GM19099 (cell line): ENCODE measurements around the gene PCDHGA9.

Experiments
- POLR2A ChIP-seq: IDR thresholded peaks from 3 replicates; pipeline ENCODE4 v1.6.1; 2011; ENCODE audit warnings: low read depth; ENCODE audit not compliant: insufficient read length; ENCODE audit errors: extremely low read depth

The PCDHGA9 gene

GRCh38 chr5:141430332-141431113 is 27.9 kb downstream of the PCDHGA9 start, which contains the start of gene PCDHGA12:
Gene PCDHGA12, plus strand, starts transcription at chr5:141430507. Its CDS starts 253 bp downstream, at chr5:141430760.
- TF ChIP-seq POLR2A: no peak

DNA sequence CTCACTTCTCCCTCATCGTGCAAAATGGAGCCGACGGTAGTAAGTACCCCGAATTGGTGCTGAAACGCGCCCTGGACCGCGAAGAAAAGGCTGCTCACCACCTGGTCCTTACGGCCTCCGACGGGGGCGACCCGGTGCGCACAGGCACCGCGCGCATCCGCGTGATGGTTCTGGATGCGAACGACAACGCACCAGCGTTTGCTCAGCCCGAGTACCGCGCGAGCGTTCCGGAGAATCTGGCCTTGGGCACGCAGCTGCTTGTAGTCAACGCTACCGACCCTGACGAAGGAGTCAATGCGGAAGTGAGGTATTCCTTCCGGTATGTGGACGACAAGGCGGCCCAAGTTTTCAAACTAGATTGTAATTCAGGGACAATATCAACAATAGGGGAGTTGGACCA is 28.7 kb downstream of the PCDHGA9 start:
- peak; percentile 53 for TF ChIP-seq POLR2A

DNA sequence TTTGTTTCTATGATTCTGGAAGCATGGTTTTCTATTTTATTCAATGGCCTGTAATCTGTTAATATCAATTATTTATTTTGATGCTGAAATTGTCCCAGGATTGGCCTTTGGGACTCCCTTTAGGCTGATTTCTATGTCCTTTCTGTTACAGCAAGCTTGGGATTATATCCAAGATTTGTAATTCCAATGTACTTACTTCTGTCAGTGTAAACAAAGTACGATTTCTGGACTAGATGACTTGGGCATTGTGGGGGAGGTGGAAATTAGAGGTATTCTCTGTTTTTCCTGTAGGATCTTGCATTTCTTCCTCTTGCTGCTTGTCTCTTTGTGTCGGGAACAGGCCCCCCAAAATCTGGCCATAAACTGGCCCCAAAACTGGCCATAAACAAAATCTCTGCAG is 31.4 kb downstream of the PCDHGA9 start:
- no peak for TF ChIP-seq POLR2A

DNA sequence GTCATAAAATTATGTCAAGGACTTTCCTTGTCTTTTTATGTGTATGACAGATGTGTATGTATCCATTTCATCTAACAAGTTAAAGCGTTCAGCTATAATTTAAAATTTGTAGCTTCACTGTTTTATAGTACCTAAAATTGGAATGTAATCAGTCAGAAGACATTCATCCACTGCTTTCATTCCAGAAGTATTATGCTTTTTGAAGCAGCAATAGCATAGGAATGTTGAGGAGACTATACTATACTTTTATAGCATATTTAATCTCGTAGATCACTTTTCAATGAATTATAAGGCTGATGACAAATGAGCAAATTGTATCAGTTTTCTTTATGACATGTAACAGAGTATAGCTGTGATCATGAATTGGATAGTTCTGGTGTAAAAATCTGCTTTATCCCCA is 34.6 kb downstream of the PCDHGA9 start:
- TF ChIP-seq POLR2A: no peak

DNA sequence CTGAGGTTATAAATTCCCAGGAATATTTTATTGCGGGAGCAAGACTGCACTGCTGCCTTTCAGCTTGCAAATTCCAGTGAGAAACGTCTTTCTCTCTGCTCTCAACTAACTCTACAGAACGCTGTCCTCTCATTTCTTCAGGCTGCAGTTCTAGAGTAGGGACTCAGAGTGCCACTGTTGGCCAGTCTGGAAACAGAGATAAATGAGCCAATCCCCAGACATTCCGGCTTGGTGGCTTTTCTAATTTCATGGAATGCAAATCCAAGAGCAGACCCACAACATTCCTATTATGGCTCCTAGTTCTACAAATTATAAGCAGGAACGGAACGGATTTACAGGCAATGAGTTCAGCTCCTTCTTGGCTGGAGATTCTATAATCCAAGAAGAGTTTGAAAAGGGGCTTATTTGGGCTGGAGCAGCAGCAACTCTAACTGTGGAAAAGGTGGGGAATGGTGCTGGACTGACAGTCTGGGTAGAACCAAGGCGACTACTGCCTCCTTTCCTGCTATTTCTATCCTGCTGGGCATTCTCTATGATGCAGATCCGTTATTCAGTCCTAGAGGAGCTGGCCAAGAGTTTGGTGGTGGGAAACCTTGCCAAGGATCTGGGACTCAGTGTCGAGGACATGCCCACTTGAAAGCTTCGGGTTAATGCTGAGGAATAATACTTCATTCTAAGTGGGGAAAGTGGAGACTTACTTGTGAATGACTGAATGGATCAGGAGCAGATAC is 37.0 kb downstream of the PCDHGA9 start:
- no peak for TF ChIP-seq POLR2A

- TF ChIP-seq POLR2A: no peak
Measured at GRCh38 chr5:141440341-141440740, 37.8 kb downstream of the PCDHGA9 start.

DNA sequence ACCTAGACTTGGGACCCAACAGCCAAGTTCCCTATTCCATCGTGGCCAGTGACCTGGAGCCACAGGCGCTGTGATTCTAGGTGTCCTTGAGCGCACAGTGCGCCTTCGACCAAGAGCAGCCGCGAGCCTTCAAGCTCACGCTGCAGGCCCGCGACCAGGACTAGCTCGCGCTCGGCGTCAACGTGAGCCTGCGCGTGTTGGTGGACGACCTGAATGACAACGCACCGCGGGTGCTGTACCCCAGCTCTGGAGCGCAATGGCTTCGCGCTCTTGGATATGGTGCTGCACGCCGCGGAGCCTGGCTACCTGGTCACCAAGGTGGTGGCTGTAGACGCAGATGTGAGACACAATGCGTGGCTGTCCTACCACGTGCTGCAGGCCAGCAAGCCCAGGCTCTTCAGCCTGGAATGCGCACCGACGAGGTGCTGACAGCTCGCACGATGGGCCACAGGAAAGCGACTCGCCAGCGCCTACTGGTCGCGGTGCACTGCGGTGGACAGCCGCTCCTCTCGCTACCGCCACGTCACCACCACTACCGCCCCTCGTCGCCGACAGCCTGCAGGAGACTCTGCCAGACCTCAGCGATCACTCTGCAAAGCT is 39.1 kb downstream of the PCDHGA9 start:
- TF ChIP-seq POLR2A: no peak
